Measurements from ENCODE around the gene AKR1E2.

DNA sequence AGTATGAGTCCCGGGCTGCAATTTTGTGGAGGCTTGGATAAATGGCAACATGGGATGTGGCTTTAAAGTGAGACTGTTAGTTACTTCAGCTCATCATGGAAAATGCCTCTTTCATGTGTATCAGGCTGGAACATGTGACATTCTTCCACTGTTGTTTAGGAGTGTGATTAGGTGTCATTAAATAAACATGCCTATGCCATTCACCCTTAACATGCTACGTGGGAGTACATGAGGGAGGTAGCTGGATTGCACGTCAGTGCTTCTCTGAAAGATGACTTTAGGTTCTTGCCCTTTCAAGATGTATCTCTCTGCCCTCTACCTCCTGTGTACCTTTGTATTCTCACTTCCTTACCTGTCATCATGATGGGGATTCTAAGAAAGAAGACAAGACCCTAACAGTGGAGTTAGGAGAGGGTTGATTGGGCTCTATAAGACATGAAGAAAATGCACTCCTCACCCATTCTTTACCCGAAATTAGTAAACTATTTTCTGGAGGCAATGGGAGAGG lies 8.9 kb downstream of the AKR1E2 start:
- TF ChIP-seq POLR2A (IDR thresholded peaks at IDR 0.05): no peak
- TF ChIP-seq, protein P1, sequence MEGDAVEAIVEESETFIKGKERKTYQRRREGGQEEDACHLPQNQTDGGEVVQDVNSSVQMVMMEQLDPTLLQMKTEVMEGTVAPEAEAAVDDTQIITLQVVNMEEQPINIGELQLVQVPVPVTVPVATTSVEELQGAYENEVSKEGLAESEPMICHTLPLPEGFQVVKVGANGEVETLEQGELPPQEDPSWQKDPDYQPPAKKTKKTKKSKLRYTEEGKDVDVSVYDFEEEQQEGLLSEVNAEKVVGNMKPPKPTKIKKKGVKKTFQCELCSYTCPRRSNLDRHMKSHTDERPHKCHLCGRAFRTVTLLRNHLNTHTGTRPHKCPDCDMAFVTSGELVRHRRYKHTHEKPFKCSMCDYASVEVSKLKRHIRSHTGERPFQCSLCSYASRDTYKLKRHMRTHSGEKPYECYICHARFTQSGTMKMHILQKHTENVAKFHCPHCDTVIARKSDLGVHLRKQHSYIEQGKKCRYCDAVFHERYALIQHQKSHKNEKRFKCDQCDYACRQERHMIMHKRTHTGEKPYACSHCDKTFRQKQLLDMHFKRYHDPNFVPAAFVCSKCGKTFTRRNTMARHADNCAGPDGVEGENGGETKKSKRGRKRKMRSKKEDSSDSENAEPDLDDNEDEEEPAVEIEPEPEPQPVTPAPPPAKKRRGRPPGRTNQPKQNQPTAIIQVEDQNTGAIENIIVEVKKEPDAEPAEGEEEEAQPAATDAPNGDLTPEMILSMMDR (IDR thresholded peaks at IDR 0.05): no peak
